Measurements from ENCODE around the gene PIEZO1.

- TF ChIP-seq CTCF (IDR thresholded peaks at IDR 0.05; ENCODE audit: insufficient read depth, low read depth, low read length) (no peak), EZH2 (IDR thresholded peaks at IDR 0.05; ENCODE audit: insufficient read depth, low read length) (no peak)
These were observed 4.6 kb upstream of the PIEZO1 start for GRCh38 chr16:88789594-88789993.

All from astrocyte (in vitro differentiated cells and primary cell).